Neural cell (in vitro differentiated cells): ENCODE data around the gene OR5K3. TPM values are rescaled to one million over a fixed set of nuclear protein-coding genes. Genes with fewer than 3 reads are reported as not detected.

Experiments used
- H2AFZ ChIP-seq: fragments of 200-600, 300-800 bp; sonication (generic), shearing (Covaris generic); 2 replicates; pipeline ENCODE4 v1.6.0; 2014; ENCODE audit warnings: low read depth, mild to moderate bottlenecking, antibody characterized with exemption, low read length, moderate library complexity
- H3F3A ChIP-seq: fragments of 200-600 bp; shearing (Covaris generic); 2 replicates; pipeline ENCODE4 v1.6.1; 2016; ENCODE audit warnings: mild to moderate bottlenecking, moderate library complexity, mixed read lengths, antibody characterized with exemption, low read length; ENCODE audit not compliant: insufficient read depth, poor library complexity, severe bottlenecking
- H3K27ac ChIP-seq: fragments of 200-600, 300-800 bp; sonication (generic), shearing (Covaris generic); 2 replicates; pipeline ENCODE4 v1.5.1; 2014; ENCODE audit warnings: mild to moderate bottlenecking, low read length, moderate library complexity
- H3K27me3 ChIP-seq: fragments of 300-800, 200-600 bp; sonication (generic), shearing (Covaris generic); 2 replicates; pipeline ENCODE4 v1.6.0; 2014; ENCODE audit warnings: mild to moderate bottlenecking, low read depth, low read length, moderate library complexity; ENCODE audit not compliant: insufficient read depth
- H3K36me3 ChIP-seq: fragments of 300-800, 200-600 bp; sonication (generic), shearing (Covaris generic); 2 replicates; pipeline ENCODE4 v1.5.1; 2014; ENCODE audit warnings: mild to moderate bottlenecking, antibody characterized with exemption, low read length, moderate library complexity; ENCODE audit not compliant: insufficient read depth
- H3K4me2 ChIP-seq: fragments of 300-800, 200-600 bp; sonication (generic), shearing (Covaris generic); 2 replicates; pipeline ENCODE4 v1.6.0; 2014; ENCODE audit warnings: mild to moderate bottlenecking, low read length
- H3K4me3 ChIP-seq: fragments of 300-800, 200-600 bp; sonication (generic), shearing (Covaris generic); 2 replicates; pipeline ENCODE4 v1.5.1; 2014; ENCODE audit warnings: mild to moderate bottlenecking, low read length, moderate library complexity
- H3K79me2 ChIP-seq: fragments of 200-600 bp; shearing (Covaris generic); replicated peaks from 2 replicates; pipeline ENCODE4 v1.6.0; 2014; ENCODE audit warnings: mild to moderate bottlenecking, low read length, moderate library complexity; ENCODE audit not compliant: insufficient read depth
- H3K9ac ChIP-seq: fragments of 300-800, 200-600 bp; sonication (generic), shearing (Covaris generic); 2 replicates; pipeline ENCODE4 v1.6.1; 2016; ENCODE audit warnings: mild to moderate bottlenecking, low read length, mixed read lengths
- H3K9me2 ChIP-seq: fragments of 200-600 bp; shearing (Covaris generic); 2 replicates; pipeline ENCODE4 v1.6.1; 2016; ENCODE audit warnings: mild to moderate bottlenecking, low read length, mixed read lengths; ENCODE audit not compliant: insufficient read depth
- H3K9me3 ChIP-seq: fragments of 200-600, 300-800 bp; sonication (generic), shearing (Covaris generic); 2 replicates; pipeline ENCODE4 v1.6.1; 2016; ENCODE audit warnings: mild to moderate bottlenecking, mixed run types, low read length, moderate library complexity, mixed read lengths
- H4K20me1 ChIP-seq: fragments of 200-600 bp; shearing (Covaris generic); 2 replicates; pipeline ENCODE4 v1.6.1; 2016; ENCODE audit warnings: mild to moderate bottlenecking, mixed run types; ENCODE audit not compliant: insufficient read depth
- EP300 ChIP-seq: fragments of 450-650 bp; conservative IDR thresholded peaks from 2 replicates; pipeline ENCODE4 v1.6.1; 2014; ENCODE audit warnings: antibody characterized with exemption, mild to moderate bottlenecking, moderate library complexity; ENCODE audit not compliant: poor library complexity, severe bottlenecking
- EZH2 ChIP-seq: fragments of 200-600, 300-800 bp; shearing (Covaris generic), sonication (generic); IDR thresholded peaks from 2 replicates; pipeline ENCODE4 v1.6.1; 2014; ENCODE audit warnings: antibody characterized with exemption, low read length, borderline replicate concordance, mild to moderate bottlenecking; ENCODE audit not compliant: insufficient read depth, poor library complexity, severe bottlenecking
- MXI1 ChIP-seq: fragments of 450-650 bp; conservative IDR thresholded peaks from 2 replicates; pipeline ENCODE4 v1.6.1; 2014; ENCODE audit warnings: antibody characterized with exemption, mild to moderate bottlenecking; ENCODE audit not compliant: poor library complexity, severe bottlenecking
- POLR2AphosphoS5 ChIP-seq: IDR thresholded peaks from 2 replicates; pipeline ENCODE4 v1.6.1; 2012
- RAD21 ChIP-seq: fragments of 450-650 bp; conservative IDR thresholded peaks from 2 replicates; pipeline ENCODE4 v1.6.1; 2014; ENCODE audit warnings: antibody characterized with exemption, mild to moderate bottlenecking, moderate library complexity
- REST ChIP-seq: IDR thresholded peaks from 2 replicates; pipeline ENCODE4 v1.6.1; 2012; ENCODE audit warnings: borderline replicate concordance
- SMC3 ChIP-seq: fragments of 450-650 bp; conservative IDR thresholded peaks from 2 replicates; pipeline ENCODE4 v1.6.1; 2014; ENCODE audit warnings: antibody characterized with exemption, mild to moderate bottlenecking, moderate library complexity; ENCODE audit not compliant: poor library complexity
- TAF1 ChIP-seq: IDR thresholded peaks from 2 replicates; pipeline ENCODE4 v1.6.1; 2012; ENCODE audit warnings: low read depth
- polyA plus RNA-seq: library from polyadenylated mRNA; depleted of rRNA; stranded (reverse); fragments of >200 nt; gene quantifications from 2 replicates; pipeline ENCODE4 v1.2.3, GENCODE V29; 2014
- TF ChIP-seq, protein P1 (sequence below): fragments of 450-650 bp; IDR thresholded peaks from 2 replicates; pipeline ENCODE4 v1.5.1; 2014; ENCODE audit warnings: antibody characterized with exemption, mild to moderate bottlenecking, moderate library complexity; ENCODE audit not compliant: poor library complexity, severe bottlenecking

Gene OR5K3
- polyA plus RNA-seq, 1 donor from 2014 or later, result not detected

DNA sequence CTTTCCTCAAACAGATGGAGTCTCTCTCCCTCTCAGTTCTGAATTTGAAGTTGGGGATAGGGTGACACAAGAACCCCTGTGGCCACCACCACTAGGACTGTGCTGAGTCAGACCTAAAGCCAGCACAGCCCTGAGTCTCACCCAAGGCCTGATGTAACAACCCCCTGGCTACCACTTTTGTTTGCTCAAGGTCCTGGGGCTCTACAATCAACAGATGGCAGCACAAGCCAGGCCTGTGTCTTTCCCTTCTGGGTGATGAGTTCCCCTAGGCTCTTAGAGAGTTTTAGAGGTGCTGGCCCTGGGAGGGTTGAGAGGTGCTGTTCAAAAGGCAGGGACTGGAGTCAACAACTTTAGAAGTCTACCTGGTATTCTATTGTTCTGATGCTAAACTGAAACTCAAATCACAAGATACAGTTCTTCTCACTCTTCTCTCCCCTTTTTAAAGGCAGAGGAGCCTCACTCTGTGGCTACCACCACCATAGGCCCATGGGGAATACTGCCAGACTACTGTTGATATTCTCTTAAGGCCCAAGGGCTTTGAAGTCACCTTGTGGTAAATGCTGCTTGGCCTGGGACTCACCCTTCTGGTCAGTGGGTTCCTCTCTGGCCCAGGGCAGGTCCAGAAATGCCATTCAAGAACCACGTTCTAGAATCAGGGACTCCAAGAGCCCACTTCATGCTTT, 30.3 kb upstream of the OR5K3 start:
- Histone ChIP-seq H3K36me3 (no peaks in the 10 kb centered on the region), H3K27me3 (no peaks in the 10 kb centered on the region)

GRCh38 chr3:98360681-98361080, 29.8 kb upstream of the OR5K3 start:
- no peaks in the 10 kb centered on the region for H3K36me3 ChIP-seq
- H3K9ac ChIP-seq, result no peak overlapping the region
- H4K20me1 ChIP-seq, result no peaks in the 10 kb centered on the region
- no peak overlapping the region for H3K27ac ChIP-seq
- no peaks in the 10 kb centered on the region for H3K9me2 ChIP-seq
- H3K9me3 ChIP-seq, result no peaks in the 10 kb centered on the region
- H3K4me2 ChIP-seq, result no peak overlapping the region
- no peak overlapping the region for H2AFZ ChIP-seq
- no peaks in the 10 kb centered on the region for H3F3A ChIP-seq
- H3K79me2 ChIP-seq, result no peaks in the 10 kb centered on the region
- H3K27me3 ChIP-seq, result no peaks in the 10 kb centered on the region
- H3K4me3 ChIP-seq, result no peak overlapping the region
- TF ChIP-seq, protein P1, sequence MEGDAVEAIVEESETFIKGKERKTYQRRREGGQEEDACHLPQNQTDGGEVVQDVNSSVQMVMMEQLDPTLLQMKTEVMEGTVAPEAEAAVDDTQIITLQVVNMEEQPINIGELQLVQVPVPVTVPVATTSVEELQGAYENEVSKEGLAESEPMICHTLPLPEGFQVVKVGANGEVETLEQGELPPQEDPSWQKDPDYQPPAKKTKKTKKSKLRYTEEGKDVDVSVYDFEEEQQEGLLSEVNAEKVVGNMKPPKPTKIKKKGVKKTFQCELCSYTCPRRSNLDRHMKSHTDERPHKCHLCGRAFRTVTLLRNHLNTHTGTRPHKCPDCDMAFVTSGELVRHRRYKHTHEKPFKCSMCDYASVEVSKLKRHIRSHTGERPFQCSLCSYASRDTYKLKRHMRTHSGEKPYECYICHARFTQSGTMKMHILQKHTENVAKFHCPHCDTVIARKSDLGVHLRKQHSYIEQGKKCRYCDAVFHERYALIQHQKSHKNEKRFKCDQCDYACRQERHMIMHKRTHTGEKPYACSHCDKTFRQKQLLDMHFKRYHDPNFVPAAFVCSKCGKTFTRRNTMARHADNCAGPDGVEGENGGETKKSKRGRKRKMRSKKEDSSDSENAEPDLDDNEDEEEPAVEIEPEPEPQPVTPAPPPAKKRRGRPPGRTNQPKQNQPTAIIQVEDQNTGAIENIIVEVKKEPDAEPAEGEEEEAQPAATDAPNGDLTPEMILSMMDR, result no peak
- TF ChIP-seq POLR2AphosphoS5 (no peak), RAD21 (no peak), EP300 (no peak), EZH2 (no peak), TAF1 (no peak), SMC3 (no peak)

More for the DNA sequence above, 30.3 kb upstream of the OR5K3 start:
- Histone ChIP-seq H3K9ac (no peak overlapping the region), H2AFZ (no peak overlapping the region), H3K79me2 (no peaks in the 10 kb centered on the region), H3K27ac (no peak overlapping the region), H3K4me2 (no peak overlapping the region), H4K20me1 (no peaks in the 10 kb centered on the region), H3F3A (no peaks in the 10 kb centered on the region), H3K9me2 (no peaks in the 10 kb centered on the region), H3K9me3 (no peaks in the 10 kb centered on the region), H3K4me3 (no peak overlapping the region)
- TF ChIP-seq SMC3 (no peak), EP300 (no peak), REST (no peak), EZH2 (no peak), MXI1 (no peak), POLR2AphosphoS5 (no peak), RAD21 (no peak), TAF1 (no peak)
- TF ChIP-seq, protein P1, result no peak
